Measurements from ENCODE around the gene WDR6. TPM values are rescaled to one million over a fixed set of nuclear protein-coding genes. Genes with fewer than 3 reads are reported as not detected.

WDR6 gene
- total RNA-seq, 1 experiment from 2014 or later = 213 TPM

GRCh38 chr3:49019941-49020329 is 12.7 kb downstream of the WDR6 start:
- peaks cover 28% of the 10 kb centered on the region for H3K4me1 Mint-ChIP-seq
- DNase-seq (ENCODE audit: low spot score) (no peak), ATAC-seq (no peak)
- H3K9me3 Mint-ChIP-seq = no peaks in the 10 kb centered on the region
- POLR2A ChIA-PET = interaction anchor here (1.2 to 4.3 kb wide), 6 partner anchors 9 to 357 kb away, joined by 3 to 81 read pairs (median 26); partner anchors contain the start of genes CELSR3, IMPDH2, IP6K2 and P4HTM
- CTCF ChIA-PET = interaction anchor here (0.7 to 8.2 kb wide), 4 partner anchors 10 to 392 kb away, joined by 3 to 124 read pairs (median 52); partner anchors contain the start of genes P4HTM and WDR6
- peaks cover 39% of the 10 kb centered on the region for H3K36me3 Mint-ChIP-seq
- no peaks in the 10 kb centered on the region for H3K27me3 Mint-ChIP-seq (ENCODE audit: low read depth)
- TF ChIP-seq USF1 (CRISPR knock-in tag; IDR thresholded peaks at IDR 0.05) (no peak), ZSCAN18 (CRISPR knock-in tag; IDR thresholded peaks at IDR 0.05) (no peak)
- peak overlapping the region; percentile 92 for H3K4me3 Mint-ChIP-seq
- H3K27ac Mint-ChIP-seq = peak overlapping the region; percentile 89

- Mint-ChIP-seq H3K9me3 (no peaks in the 10 kb centered on the region), H3K27me3 (ENCODE audit: low read depth) (no peaks in the 10 kb centered on the region), H3K4me1 (peaks cover 28% of the 10 kb centered on the region), H3K36me3 (peaks cover 39% of the 10 kb centered on the region), H3K4me3 (peak overlapping the region; percentile 92), H3K27ac (peak overlapping the region; percentile 89)
- ATAC-seq (no peak), DNase-seq (ENCODE audit: low spot score) (peak; percentile 51)
- peak; percentile 64 for TF ChIP-seq PRDM15 (CRISPR knock-in tag; IDR thresholded peaks at IDR 0.05)
- TF ChIP-seq SMAD4 (CRISPR knock-in tag; IDR thresholded peaks at IDR 0.05) = no peak
- 0 out of 2 replicates have a peak, but pooled peaks have one; percentile 16 for TF ChIP-seq TCF7 (CRISPR knock-in tag; IDR thresholded peaks at IDR 0.05; ENCODE audit: low read depth)
- no peak for TF ChIP-seq ARID4B (CRISPR knock-in tag; IDR thresholded peaks at IDR 0.05; ENCODE audit: borderline replicate concordance)
- TF ChIP-seq TP53 (CRISPR knock-in tag; IDR thresholded peaks at IDR 0.05) = no peak
- TF ChIP-seq JUN (CRISPR knock-in tag; IDR thresholded peaks at IDR 0.05) = 0 out of 2 replicates have a peak, but pooled peaks have one; percentile 35
- TF ChIP-seq ZNF532 (CRISPR knock-in tag; IDR thresholded peaks at IDR 0.05; ENCODE audit: borderline replicate concordance) = no peak
- 0 out of 2 replicates have a peak, but pooled peaks have one; percentile 3 for TF ChIP-seq NR3C1 (CRISPR knock-in tag; conservative IDR thresholded peaks at IDR 0.05; ENCODE audit: low read depth)
- TF ChIP-seq IRF1 (CRISPR knock-in tag; IDR thresholded peaks at IDR 0.05) = 0 out of 2 replicates have a peak, but pooled peaks have one; percentile 10
- TF ChIP-seq SOX15 (CRISPR knock-in tag; IDR thresholded peaks at IDR 0.05) = no peak
- ChIA-PET CTCF (interaction anchor here (1.3 to 8.2 kb wide), 7 partner anchors 11 to 408 kb away, joined by 3 to 124 read pairs (median 8); partner anchors contain the start of genes IP6K2, KLHDC8B, NICN1 and P4HTM), POLR2A (interaction anchor here (0.5 to 4.3 kb wide), 9 partner anchors 8 to 519 kb away, joined by 3 to 81 read pairs (median 11); partner anchors contain the start of genes CELSR3, IMPDH2, IP6K2 and P4HTM)
Observed at GRCh38 chr3:49020330-49021212, 13.4 kb downstream of the WDR6 start.
